Mesenchymal stem cell (in vitro differentiated cells and primary cell): Measurements from ENCODE around the gene DENND1B. TPM values are rescaled to one million over a fixed set of nuclear protein-coding genes. Genes with fewer than 3 reads are reported as not detected.

Experiments
- DNase-seq: peaks from one replicate; pipeline ENCODE4 v3.0.0-alpha.2; 2013
- H2AFZ ChIP-seq: one replicate; pipeline ENCODE4 v1.6.1; 2013; ENCODE audit warnings: low read depth, mild to moderate bottlenecking, control low read depth, inconsistent platforms, low read length, moderate library complexity
- H2AK5ac ChIP-seq: 2 replicates; pipeline ENCODE4 v1.6.1; 2013; ENCODE audit warnings: low read length, moderate library complexity, mild to moderate bottlenecking, inconsistent platforms; ENCODE audit not compliant: severe bottlenecking
- H2BK120ac ChIP-seq: one replicate; pipeline ENCODE4 v1.6.1; 2013; ENCODE audit warnings: low read depth, mild to moderate bottlenecking, inconsistent platforms, low read length, moderate library complexity
- H2BK12ac ChIP-seq, 2 experiments: one replicate each; pipeline ENCODE4 v1.6.1; 2013; ENCODE audit warnings: inconsistent platforms in 2 of 2, low read length in 2 of 2, mild to moderate bottlenecking in 2 of 2, moderate library complexity in 2 of 2, control low read depth in 1 of 2
- H2BK15ac ChIP-seq: one replicate; pipeline ENCODE4 v1.6.1; 2013; ENCODE audit warnings: mild to moderate bottlenecking, low read depth, inconsistent platforms; ENCODE audit not compliant: poor library complexity, severe bottlenecking
- H2BK5ac ChIP-seq: 2 replicates; pipeline ENCODE4 v1.6.1; 2013; ENCODE audit warnings: low read depth, mild to moderate bottlenecking, low read length, control low read depth, inconsistent platforms; ENCODE audit not compliant: poor library complexity, severe bottlenecking
- H3K14ac ChIP-seq, 2 experiments: one replicate each; pipeline ENCODE4 v1.6.1; 2013; ENCODE audit warnings: inconsistent platforms in 2 of 2, low read length in 2 of 2, control low read depth in 1 of 2, mild to moderate bottlenecking in 1 of 2, moderate library complexity in 1 of 2
- H3K18ac ChIP-seq, 2 experiments: one replicate each; pipeline ENCODE4 v1.6.1; 2013; ENCODE audit warnings: inconsistent platforms in 2 of 2, low read length in 2 of 2, control low read depth in 1 of 2, low read depth in 1 of 2, mild to moderate bottlenecking in 1 of 2
- H3K23ac ChIP-seq, 2 experiments: one replicate each; pipeline ENCODE4 v1.6.1; 2013; ENCODE audit warnings: inconsistent platforms in 2 of 2, low read length in 2 of 2, mild to moderate bottlenecking in 2 of 2, moderate library complexity in 2 of 2, control low read depth in 1 of 2
- H3K27ac ChIP-seq: 2 replicates; pipeline ENCODE4 v1.5.1; 2013; ENCODE audit warnings: mild to moderate bottlenecking, moderate library complexity, low read length, control low read depth, inconsistent platforms; ENCODE audit not compliant: poor library complexity, severe bottlenecking
- H3K27me3 ChIP-seq, 2 experiments: 2 replicates each; pipeline versions ENCODE4 v1.6.1 to v1.7.0; 2013; ENCODE audit warnings: low read length in 2 of 2, mild to moderate bottlenecking in 2 of 2, moderate library complexity in 2 of 2, control low read depth in 1 of 2, inconsistent platforms in 1 of 2; ENCODE audit not compliant: control insufficient read depth in 1 of 2, insufficient read depth in 1 of 2
- H3K36me3 ChIP-seq, 2 experiments: 2 replicates each; pipeline versions ENCODE4 v1.6.1 to v1.7.0; 2013; ENCODE audit warnings: low read length in 2 of 2, control low read depth in 1 of 2, inconsistent platforms in 1 of 2, low read depth in 1 of 2, mild to moderate bottlenecking in 1 of 2; ENCODE audit not compliant: insufficient read depth in 2 of 2, control insufficient read depth in 1 of 2
- H3K4ac ChIP-seq, 2 experiments: one replicate each; pipeline ENCODE4 v1.6.1; 2013; ENCODE audit warnings: inconsistent platforms in 2 of 2, low read length in 2 of 2, mild to moderate bottlenecking in 2 of 2, moderate library complexity in 2 of 2, control low read depth in 1 of 2, low read depth in 1 of 2
- H3K4me1 ChIP-seq: 2 replicates; pipeline ENCODE4 v1.6.1; 2013; ENCODE audit warnings: low read depth, low read length, control low read depth; ENCODE audit not compliant: control insufficient read depth, insufficient read depth
- H3K4me2 ChIP-seq: 2 replicates; pipeline ENCODE4 v1.6.1; 2013; ENCODE audit warnings: low read length, mild to moderate bottlenecking, inconsistent platforms; ENCODE audit not compliant: poor library complexity, severe bottlenecking
- H3K4me3 ChIP-seq, 2 experiments: 2 replicates each; pipeline versions ENCODE4 v1.5.1 to v1.7.0; 2013; ENCODE audit warnings: low read length in 2 of 2, mild to moderate bottlenecking in 2 of 2, control low read depth in 1 of 2, low read depth in 1 of 2; ENCODE audit not compliant: insufficient read depth in 1 of 2
- H3K79me1 ChIP-seq: replicated peaks from 2 replicates; pipeline ENCODE4 v1.6.1; 2013; ENCODE audit warnings: mild to moderate bottlenecking, control low read depth, low read length, inconsistent platforms; ENCODE audit not compliant: poor library complexity, severe bottlenecking
- H3K9ac ChIP-seq: 2 replicates; pipeline ENCODE4 v1.7.0; 2013; ENCODE audit warnings: mild to moderate bottlenecking, low read length, moderate library complexity
- H3K9me3 ChIP-seq: 2 replicates; pipeline ENCODE4 v1.7.0; 2013; ENCODE audit warnings: mild to moderate bottlenecking, low read length; ENCODE audit not compliant: control insufficient read depth
- H4K8ac ChIP-seq: one replicate; pipeline ENCODE4 v1.6.1; 2013; ENCODE audit warnings: inconsistent platforms, mild to moderate bottlenecking, low read length, moderate library complexity
- H4K91ac ChIP-seq: one replicate; pipeline ENCODE4 v1.6.1; 2013; ENCODE audit warnings: mild to moderate bottlenecking, low read length, inconsistent platforms
- WGBS: methylation state at CpG from one replicate; pipeline ENCODE4 v1.1.7; 2013; ENCODE audit warnings: mixed read lengths; 5-methylcytosine and 5-hydroxymethylcytosine counted together
- polyA plus RNA-seq, 2 experiments: library from polyadenylated mRNA; stranded (reverse); fragments of 200-250 nt; gene quantifications; one replicate each; pipeline ENCODE4 v1.2.3, GENCODE V29; 2013

Gene DENND1B, protein sequence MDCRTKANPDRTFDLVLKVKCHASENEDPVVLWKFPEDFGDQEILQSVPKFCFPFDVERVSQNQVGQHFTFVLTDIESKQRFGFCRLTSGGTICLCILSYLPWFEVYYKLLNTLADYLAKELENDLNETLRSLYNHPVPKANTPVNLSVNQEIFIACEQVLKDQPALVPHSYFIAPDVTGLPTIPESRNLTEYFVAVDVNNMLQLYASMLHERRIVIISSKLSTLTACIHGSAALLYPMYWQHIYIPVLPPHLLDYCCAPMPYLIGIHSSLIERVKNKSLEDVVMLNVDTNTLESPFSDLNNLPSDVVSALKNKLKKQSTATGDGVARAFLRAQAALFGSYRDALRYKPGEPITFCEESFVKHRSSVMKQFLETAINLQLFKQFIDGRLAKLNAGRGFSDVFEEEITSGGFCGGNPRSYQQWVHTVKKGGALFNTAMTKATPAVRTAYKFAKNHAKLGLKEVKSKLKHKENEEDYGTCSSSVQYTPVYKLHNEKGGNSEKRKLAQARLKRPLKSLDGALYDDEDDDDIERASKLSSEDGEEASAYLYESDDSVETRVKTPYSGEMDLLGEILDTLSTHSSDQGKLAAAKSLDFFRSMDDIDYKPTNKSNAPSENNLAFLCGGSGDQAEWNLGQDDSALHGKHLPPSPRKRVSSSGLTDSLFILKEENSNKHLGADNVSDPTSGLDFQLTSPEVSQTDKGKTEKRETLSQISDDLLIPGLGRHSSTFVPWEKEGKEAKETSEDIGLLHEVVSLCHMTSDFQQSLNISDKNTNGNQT
- 3.0 TPM for polyA plus RNA-seq (2013, experiment 1 of 2)
- polyA plus RNA-seq (2013, experiment 2 of 2): 3.4 TPM

DNA sequence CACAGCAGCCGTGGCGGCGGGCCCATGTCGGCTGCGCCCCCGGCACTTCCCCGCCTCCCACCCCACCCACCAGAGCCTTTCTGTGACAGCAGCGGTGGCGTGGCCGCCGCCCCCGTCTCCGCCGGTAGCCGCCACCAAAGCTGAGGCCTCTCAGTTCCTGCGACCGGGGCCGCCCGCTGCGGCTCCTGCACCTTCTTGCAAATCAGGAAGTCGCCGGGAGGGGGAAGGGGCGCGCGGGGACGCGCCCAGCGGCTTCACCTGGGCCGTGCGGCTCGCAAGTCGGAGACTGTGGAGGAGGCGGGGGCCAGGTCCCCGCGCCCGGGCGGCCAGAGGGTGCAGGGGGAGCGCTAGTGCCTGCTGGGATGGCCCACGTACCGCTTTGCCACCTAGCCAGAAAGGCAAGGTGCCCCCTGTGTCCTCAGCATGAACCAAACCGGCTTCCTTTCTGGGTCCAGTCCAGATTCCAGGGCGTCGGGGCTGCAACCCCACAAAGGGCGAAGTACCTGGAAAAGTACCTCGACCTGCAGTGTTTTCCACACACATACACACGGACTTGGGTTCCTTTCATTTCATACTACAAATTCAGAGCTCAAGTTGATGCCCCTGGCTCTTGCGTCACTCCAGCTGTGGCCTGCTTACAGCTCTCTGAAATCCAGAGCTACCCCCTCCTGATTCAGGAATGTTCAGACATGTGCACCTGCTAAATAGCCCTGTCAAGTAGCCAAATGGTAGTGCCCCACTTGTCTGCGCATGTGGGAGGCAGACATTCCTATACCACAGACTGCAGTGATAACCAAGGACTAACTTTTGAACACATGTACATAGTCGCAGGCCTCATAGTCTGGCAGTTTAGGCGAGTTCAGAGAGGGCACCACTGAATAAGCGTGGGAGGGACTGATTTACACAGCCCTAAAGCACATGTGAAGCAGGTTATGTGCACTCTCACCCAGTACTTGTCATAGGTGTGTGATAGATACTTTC is at the start of gene DENND1B:
TSS of gene DENND1B (minus strand) at position 199 of the 981 bp plus-strand sequence. CDS start 325 bp downstream, outside the sequence.
- peak; percentile 52 for DNase-seq
- H2BK120ac ChIP-seq: peak within 1 kb of the TSS; percentile 98
- H3K4me3 ChIP-seq: peak within 1 kb of the TSS; percentile 81 to 88
- peak within 1 kb of the TSS; percentile 85 for H3K27ac ChIP-seq
- H3K4ac ChIP-seq: peak within 1 kb of the TSS; percentile 69 to 94
- peak within 1 kb of the TSS; percentile 77 for H2BK5ac ChIP-seq
- peaks cover 18% of the 10 kb centered on the region for H3K79me1 ChIP-seq
- peaks cover 0 to 4% of the 10 kb centered on the region in 2 experiments for H3K36me3 ChIP-seq
- H3K23ac ChIP-seq: peak within 1 kb of the TSS in 1 of 2 experiments; percentile 72
- 12% methylated on average over 51 of the region's 51 CpGs for WGBS
- peak within 1 kb of the TSS; percentile 93 for H2AFZ ChIP-seq
- H4K91ac ChIP-seq: peak within 1 kb of the TSS; percentile 90
- H2AK5ac ChIP-seq: no peak within 1 kb of the TSS
- H2BK15ac ChIP-seq: peak within 1 kb of the TSS; percentile 39
- H3K14ac ChIP-seq: peak within 1 kb of the TSS; percentile 57 to 94
- H3K18ac ChIP-seq: peak within 1 kb of the TSS; percentile 85 to 97
- H2BK12ac ChIP-seq: peak within 1 kb of the TSS in 1 of 2 experiments; percentile 72
- peak within 1 kb of the TSS; percentile 91 for H3K9ac ChIP-seq
- H3K9me3 ChIP-seq: no peaks in the 10 kb centered on the region
- H3K27me3 ChIP-seq: no peaks in the 10 kb centered on the region
- H3K4me2 ChIP-seq: peak within 1 kb of the TSS; percentile 89
- peak within 1 kb of the TSS; percentile 47 for H4K8ac ChIP-seq
- H3K4me1 ChIP-seq: peaks cover 9% of the 10 kb centered on the region

DNA sequence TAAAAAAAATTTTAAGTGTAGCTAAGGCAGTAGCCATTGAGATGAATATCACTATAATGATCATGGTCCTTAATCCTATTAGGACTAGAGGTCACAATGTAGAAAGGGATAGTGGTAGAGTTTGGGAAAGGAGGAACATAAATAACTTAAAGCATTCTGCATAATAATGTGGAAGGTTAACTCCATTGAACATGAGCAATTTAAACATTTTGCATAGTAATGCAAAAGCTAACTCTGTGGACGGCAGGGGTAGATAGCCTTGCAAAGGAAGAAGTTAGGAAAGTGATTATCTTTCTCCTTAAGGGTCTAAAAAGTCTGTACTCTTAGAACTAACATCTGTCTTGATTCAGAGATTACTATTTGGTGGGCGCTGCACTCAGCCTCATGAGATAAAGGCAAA is 39.0 kb upstream of the DENND1B start:
- Histone ChIP-seq H3K23ac (no peak overlapping the region), H4K91ac (no peak overlapping the region), H2AFZ (no peak overlapping the region), H3K79me1 (no peaks in the 10 kb centered on the region), H2BK5ac (no peak overlapping the region), H3K36me3 (no peaks in the 10 kb centered on the region), H2BK15ac (no peak overlapping the region), H3K18ac (no peak overlapping the region), H3K27ac (no peak overlapping the region), H3K14ac (no peak overlapping the region), H2AK5ac (no peak overlapping the region), H3K4me2 (no peak overlapping the region), H3K4me3 (no peak overlapping the region), H3K9ac (no peak overlapping the region), H3K4ac (no peak overlapping the region), H3K9me3 (peaks cover 6% of the 10 kb centered on the region), H2BK12ac (no peak overlapping the region), H4K8ac (no peak overlapping the region), H3K4me1 (no peaks in the 10 kb centered on the region), H3K27me3 (no peaks in the 10 kb centered on the region), H2BK120ac (no peak overlapping the region)
- WGBS: 56% methylated on average over 1 of the region's 2 CpGs
- no peak for DNase-seq

DNA sequence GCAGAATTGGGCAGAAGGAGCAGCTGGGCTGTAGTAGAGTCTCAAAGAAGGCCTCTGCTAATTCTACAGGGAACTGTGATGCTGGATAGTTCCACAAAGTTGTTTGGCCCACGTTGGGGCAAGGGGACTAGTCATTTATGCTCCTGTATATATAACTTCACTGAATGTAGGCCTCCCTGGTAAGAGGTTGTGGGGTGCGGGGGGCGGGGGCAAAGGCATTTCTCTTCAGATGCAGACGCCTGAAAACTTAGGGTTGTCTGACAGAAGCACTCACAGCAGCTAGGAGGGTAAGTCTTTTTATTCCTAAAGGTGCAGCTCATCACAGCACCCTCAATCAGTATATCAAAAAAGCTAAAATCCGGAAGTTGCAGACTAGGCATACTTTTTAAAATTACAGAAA is 38.5 kb upstream of the DENND1B start:
- Histone ChIP-seq H3K27ac (no peak overlapping the region), H3K4me3 (no peak overlapping the region), H3K23ac (no peak overlapping the region), H3K4me1 (no peaks in the 10 kb centered on the region), H2AK5ac (no peak overlapping the region), H3K9me3 (peaks cover 6% of the 10 kb centered on the region), H2BK12ac (no peak overlapping the region), H2BK15ac (no peak overlapping the region), H3K27me3 (no peaks in the 10 kb centered on the region), H2BK5ac (no peak overlapping the region), H3K9ac (no peak overlapping the region), H3K79me1 (no peaks in the 10 kb centered on the region), H3K18ac (no peak overlapping the region), H4K91ac (no peak overlapping the region), H3K4me2 (no peak overlapping the region), H4K8ac (no peak overlapping the region), H3K14ac (no peak overlapping the region), H3K36me3 (no peaks in the 10 kb centered on the region), H2AFZ (no peak overlapping the region), H2BK120ac (no peak overlapping the region), H3K4ac (no peak overlapping the region)
- no peak for DNase-seq
- 57% methylated on average over 2 of the region's 5 CpGs for WGBS
